GM18858 (cell line): ENCODE data around the gene C2orf81.
A peak's percentile ranks its signal among the peaks of the same experiment; 100 is the strongest.
"Not testable (repeated sequence)": the region's sequence is repeated elsewhere in the genome, so short reads cannot be mapped to it uniquely, and the experiment has no call there.

Source experiments
- ATAC-seq: cut with Tn5 transposase; IDR thresholded peaks from one replicate; pipeline ENCODE4 v1.9.1; 2021; ENCODE audit not compliant: unreplicated experiment

The C2orf81 gene

GRCh38 chr2:74444498-74445318, 23.3 kb upstream of the C2orf81 start:
- no peak for ATAC-seq

- ATAC-seq: not testable (repeated sequence)
These were observed 21.3 kb upstream of the C2orf81 start for GRCh38 chr2:74442483-74443297.

- ATAC-seq: no peak
These were observed 20.5 kb upstream of the C2orf81 start, which contains the start of gene RTKN for GRCh38 chr2:74441690-74442482. Gene RTKN, minus strand, starts transcription at chr2:74441937. Its CDS starts 121 bp downstream, at chr2:74441816.

GRCh38 chr2:74441170-74441689, 19.8 kb upstream of the C2orf81 start:
- no peak for ATAC-seq

DNA sequence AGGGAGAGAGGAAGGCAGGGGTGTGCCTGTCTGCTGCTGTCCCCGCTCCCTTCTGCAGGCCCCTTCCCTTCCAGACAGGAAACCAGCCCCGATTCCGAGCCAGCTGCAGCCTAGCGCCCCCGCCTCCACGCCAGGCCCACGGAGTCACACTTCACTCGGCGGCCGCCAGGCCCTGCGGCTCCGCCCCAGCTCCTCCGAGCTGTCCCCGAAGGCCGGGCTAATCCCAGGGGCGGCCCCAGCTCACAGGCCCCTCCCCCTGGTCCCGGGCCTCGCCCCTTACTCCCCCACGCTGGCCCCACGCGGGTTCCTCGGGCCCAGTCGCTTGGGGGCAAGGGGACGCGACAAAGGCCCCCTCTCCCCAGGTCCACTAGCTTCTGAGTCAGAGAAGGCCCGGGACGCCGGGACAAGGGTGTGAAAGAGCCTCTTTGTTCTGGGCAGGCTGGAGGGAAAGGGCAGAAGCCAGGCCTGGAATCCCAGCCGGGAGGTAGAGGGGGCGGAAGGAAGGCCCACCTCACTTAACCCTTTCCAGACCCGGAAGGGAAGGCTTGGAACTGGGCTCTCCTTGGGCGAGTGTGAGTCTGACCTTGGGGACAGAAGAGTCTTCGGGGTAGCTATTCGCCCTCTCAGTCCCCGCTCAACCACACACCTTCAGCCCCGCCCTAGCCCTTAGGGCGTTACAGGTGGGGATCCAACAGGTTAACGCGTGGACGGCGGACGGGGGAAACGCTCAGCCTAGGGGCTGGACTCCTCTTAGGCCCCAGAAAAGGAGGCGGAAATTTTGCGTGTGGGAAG, 19.2 kb upstream of the C2orf81 start:
- ATAC-seq: peak; percentile 87

DNA sequence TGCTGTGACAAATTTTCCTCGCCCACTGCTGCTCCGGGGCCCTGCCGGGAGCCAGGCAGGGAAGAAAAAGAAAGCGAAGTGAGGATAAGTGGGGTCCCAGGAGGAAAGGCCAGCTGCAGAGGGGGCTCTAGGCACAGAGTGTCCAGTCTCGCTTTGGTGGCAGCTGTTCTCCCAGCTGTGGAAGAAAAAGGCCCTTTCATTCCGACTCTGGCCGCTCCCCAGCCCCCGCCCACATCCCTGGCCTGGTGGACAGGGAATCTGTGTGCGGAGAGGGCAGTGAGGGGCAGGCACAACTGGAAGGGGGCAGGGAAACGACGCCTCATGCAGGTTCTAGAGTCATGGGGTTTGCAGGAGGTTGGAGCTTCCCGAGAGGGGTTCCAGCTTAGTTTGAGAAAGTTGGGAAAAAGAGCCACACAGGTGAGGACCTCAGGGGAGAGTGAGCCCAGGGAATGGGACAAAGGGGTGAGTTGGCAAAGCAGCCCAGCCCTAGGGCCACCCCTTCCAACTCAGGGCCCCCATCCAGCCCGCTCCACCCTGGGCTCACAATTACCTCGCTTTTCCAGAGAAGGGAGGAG, 18.5 kb upstream of the C2orf81 start:
- no peak for ATAC-seq

DNA sequence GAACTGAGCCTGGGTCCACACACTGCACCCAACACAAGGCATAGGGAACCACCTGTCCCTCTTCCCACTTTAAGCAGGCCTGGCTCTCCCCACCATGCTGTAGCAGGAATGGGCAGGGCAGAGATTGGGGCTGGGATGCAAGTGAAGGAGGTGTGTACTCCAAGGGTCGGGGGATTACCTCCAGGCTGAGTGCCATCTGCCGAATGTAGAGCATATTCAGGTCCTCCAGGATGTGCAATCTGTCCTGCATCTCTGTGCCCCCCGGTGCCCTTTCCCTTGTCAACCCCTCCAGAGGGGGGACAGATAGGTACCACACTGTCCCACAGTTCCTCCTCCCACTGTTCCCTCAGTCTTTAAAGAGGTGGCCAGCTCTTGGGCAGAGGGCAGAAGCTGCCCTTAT, 18.0 kb upstream of the C2orf81 start:
- no peak for ATAC-seq

GRCh38 chr2:74438248-74438647, 16.8 kb upstream of the C2orf81 start:
- ATAC-seq: no peak

DNA sequence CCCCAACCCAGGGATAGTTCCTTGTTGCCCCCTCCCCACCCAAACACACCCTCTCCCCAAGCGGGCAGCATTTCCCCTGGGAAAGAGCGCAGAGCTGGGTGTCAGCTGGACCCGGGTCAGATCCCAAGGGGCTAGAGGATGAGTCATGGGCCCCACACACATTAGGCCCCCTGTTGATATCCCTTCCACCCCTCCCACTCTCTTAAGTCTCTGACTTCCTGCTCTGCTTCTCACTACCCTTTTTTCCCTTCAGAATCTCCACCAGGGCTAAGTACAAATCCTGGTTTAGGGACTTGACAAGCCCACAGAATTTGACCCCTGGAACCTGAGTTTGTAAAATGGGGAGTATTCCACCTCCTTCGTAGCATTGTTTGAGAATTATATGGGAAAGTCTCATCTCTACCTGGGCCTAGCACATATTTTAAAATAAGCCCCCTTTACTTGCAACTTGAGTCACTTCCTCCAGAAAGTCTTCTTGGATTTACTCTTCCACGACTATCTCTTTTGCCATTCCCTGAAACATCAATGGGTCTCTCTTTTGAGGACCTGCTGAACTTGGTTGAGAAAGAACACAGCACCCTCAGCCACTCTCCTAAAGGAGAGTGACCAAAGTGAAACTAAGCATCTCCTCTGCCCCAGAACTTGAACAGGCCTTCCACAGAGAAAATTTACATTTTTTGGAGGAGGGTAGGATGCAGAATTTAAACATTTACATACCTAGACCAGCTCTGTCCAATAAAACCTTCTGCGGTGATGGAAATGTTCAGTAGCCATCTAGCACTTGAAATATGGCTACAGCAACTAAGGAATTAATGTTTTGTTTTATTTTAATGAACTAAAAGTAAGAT, 15.7 kb upstream of the C2orf81 start:
- ATAC-seq: no peak

- no peak for ATAC-seq
These were observed 14.8 kb upstream of the C2orf81 start for GRCh38 chr2:74436111-74436805.

GRCh38 chr2:74430502-74430901, 9.1 kb upstream of the C2orf81 start:
- ATAC-seq: no peak

GRCh38 chr2:74429487-74430451, 8.3 kb upstream of the C2orf81 start:
- ATAC-seq: no peak

GRCh38 chr2:74428675-74429074, 7.3 kb upstream of the C2orf81 start:
- no peak for ATAC-seq

- no peak for ATAC-seq
These were observed 6.1 kb upstream of the C2orf81 start for GRCh38 chr2:74427551-74427950.

DNA sequence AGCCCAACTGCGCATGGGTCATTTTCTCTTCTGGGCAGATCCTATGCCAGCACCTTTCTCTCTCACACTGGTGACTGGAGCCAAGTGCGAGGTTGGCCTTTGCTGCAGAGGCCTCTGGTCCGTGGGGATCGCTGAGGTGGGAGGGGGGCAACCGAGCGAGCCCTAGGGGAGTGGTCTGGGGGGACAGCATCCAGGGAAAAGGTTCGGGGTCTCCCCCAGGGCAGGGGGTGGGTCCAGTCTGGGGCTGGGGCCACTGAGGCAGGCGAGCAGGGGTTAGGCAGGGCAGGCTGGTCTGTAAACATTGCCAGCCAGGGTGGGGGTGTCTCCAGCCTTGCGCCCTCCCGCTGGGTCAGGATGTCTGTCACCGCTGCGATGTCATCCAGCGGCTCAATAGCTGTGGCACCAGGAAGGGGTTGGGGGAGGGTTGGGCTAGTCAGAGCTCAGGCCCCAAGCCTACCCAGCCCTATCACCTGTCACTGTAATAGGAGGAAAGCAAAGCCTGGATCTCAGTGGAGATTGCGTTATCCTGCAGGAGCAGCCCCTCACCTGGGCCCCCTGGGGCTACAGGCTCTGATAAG, 4.9 kb upstream of the C2orf81 start:
- no peak for ATAC-seq

DNA sequence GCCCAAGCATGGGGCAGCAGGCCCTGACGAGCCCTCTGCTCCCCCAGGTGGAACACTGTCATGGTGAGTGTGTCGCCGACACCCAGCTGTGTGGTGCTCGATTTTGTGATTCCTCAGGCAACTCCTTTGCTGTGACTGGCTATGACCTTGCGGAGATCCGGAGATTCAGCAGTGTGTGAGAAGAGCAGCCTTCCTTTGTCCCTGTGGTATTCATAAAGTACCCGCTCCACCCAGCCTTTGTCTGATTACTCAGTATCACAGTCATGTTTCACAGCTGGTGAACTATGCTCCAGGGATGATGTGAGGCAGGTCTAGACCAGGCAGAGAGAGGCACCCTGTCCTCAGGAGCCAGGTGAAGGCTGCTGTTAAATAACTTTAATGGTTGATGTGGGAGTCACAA, 4.1 kb upstream of the C2orf81 start:
- no peak for ATAC-seq

- ATAC-seq: no peak
These were observed 3.6 kb upstream of the C2orf81 start for GRCh38 chr2:74424995-74425406.
